ENCODE measurements around the gene TMEM63A.

The TMEM63A gene

DNA sequence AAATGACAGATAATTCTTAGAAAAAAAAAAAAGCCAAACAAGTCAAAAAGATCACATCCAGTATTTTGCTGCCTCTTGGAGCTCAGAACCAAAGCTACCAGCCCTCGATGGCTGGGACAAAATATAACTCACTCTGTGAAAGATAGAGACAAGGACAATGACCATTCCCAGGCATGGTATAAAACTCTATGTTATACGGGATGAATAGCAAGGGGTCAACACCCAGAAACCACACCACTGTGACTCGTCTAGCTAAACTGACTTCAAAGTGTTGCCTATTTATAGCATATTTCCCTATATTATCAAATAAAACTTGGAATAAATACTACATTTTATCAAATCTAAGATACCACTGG lies 10.1 kb downstream of the TMEM63A start:
- Histone ChIP-seq H3K4me3 (ENCODE audit: low read length) (no peak overlapping the region), H3K4me1 (ENCODE audit: control insufficient read depth, insufficient read depth, low read length) (peaks cover 3% of the 10 kb centered on the region), H3K9ac (ENCODE audit: low read length) (no peak overlapping the region), H3K27me3 (replicated peaks; ENCODE audit: control insufficient read depth, insufficient read depth, low read length) (no peaks in the 10 kb centered on the region), H3K9me3 (ENCODE audit: control insufficient read depth, low read length) (no peaks in the 10 kb centered on the region), H3K36me3 (ENCODE audit: control insufficient read depth, insufficient read depth, low read length, severe bottlenecking) (peaks cover 79% of the 10 kb centered on the region)
- no peak for DNase-seq (ENCODE audit: low read depth)

DNA sequence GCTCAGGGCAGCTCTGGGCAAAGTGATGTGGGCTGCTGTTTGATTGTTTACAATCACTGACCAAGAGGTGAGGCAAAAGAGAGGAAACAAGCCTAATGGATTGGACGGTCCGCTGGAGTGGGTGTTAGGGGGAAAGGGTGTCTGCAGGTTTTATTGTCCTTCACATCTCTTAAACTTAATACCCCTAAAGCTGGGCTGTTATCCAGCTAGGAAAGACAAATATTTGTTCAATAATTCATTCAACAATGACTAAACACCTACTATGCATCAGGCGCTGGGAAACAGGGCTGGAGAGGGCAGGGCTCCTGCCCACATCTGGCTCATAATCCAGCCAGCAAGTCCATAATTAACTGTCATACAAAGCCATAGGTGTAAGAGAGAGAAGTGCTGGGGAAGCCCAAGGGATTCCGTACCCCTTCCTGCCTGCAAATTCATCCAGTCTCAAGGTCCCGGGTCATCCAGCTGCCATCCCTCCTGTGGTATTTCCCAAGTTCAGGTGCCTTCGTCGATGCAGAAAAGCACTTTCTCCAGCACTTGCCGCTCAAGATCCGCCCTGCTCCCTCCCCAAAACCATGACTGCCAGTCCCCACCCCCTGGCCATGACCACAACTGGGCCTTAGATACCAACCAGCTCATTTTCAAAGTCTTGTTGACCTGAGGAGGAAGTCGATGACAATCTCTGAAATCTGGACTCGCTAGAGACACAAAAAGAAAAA lies 10.7 kb downstream of the TMEM63A start:
- Histone ChIP-seq H3K9ac (ENCODE audit: low read length) (no peak overlapping the region), H3K9me3 (ENCODE audit: control insufficient read depth, low read length) (no peaks in the 10 kb centered on the region), H3K36me3 (ENCODE audit: control insufficient read depth, insufficient read depth, low read length, severe bottlenecking) (peaks cover 81% of the 10 kb centered on the region), H3K4me3 (ENCODE audit: low read length) (no peak overlapping the region), H3K27me3 (replicated peaks; ENCODE audit: control insufficient read depth, insufficient read depth, low read length) (no peaks in the 10 kb centered on the region), H3K4me1 (ENCODE audit: control insufficient read depth, insufficient read depth, low read length) (no peaks in the 10 kb centered on the region)
- DNase-seq (ENCODE audit: low read depth): no peak

DNA sequence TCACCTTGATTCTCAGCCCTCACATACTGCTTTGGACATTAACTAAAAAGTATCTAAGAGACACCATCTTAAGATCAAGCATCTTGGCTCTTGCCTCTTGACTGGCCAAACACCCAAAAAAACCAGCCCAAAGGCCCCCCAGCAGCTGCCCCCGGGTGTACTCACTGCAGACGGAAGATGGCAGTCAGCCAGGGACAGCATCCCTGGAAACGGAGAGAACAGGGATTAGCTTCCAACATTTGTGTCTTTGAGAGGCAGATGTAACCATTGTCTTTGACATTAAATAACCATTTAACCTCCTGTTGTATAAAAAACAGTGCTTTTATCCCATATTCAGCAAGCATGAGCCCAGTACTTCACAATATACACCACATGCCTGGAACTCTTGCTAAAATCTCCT lies 11.3 kb downstream of the TMEM63A start:
- H3K4me1 ChIP-seq (ENCODE audit: control insufficient read depth, insufficient read depth, low read length): peaks cover 5% of the 10 kb centered on the region
- peaks cover 82% of the 10 kb centered on the region for H3K36me3 ChIP-seq (ENCODE audit: control insufficient read depth, insufficient read depth, low read length, severe bottlenecking)
- no peaks in the 10 kb centered on the region for H3K27me3 ChIP-seq (replicated peaks; ENCODE audit: control insufficient read depth, insufficient read depth, low read length)

DNA sequence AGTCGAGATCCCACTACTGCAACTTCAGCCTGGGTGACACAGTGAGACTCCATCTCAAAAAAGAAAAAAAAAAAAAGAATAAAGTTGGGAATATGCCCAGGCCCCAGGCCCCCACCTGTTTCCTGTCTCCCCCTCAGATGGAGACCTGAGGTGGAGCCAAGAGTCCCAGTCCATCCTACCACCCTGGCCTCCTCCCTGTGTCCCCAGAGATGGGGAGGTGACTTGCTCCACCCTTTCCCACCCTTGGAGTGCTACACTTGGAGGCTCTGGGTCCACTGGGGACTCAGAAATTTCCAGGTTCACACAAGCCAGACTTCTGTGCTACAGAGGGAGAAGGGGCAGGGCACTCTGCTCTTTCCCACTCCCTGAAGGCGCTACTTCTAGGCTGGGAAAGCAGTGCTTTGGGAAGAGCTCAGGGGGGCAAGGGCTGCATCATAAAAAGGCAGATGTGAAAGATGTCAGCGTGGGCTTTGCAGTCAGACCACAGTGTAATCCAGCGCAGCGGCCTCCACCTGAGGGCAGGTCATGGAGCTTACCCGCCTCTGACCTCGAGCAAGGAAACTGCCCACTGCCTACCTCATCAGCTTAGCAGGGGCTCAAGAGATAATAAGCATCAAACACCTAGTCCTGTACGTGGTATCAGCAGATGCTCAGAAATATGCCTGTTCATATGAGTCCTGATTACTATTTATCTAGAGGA lies 13.4 kb downstream of the TMEM63A start:
- no peak overlapping the region for H3K9ac ChIP-seq (ENCODE audit: low read length)
- H3K4me3 ChIP-seq (ENCODE audit: low read length): no peak overlapping the region
- no peak for DNase-seq (ENCODE audit: low read depth)
- H3K27me3 ChIP-seq (replicated peaks; ENCODE audit: control insufficient read depth, insufficient read depth, low read length): no peaks in the 10 kb centered on the region
- H3K9me3 ChIP-seq (ENCODE audit: control insufficient read depth, low read length): no peaks in the 10 kb centered on the region
- peaks cover 84% of the 10 kb centered on the region for H3K36me3 ChIP-seq (ENCODE audit: control insufficient read depth, insufficient read depth, low read length, severe bottlenecking)
- peaks cover 7% of the 10 kb centered on the region for H3K4me1 ChIP-seq (ENCODE audit: control insufficient read depth, insufficient read depth, low read length)

More for the DNA sequence above, 11.3 kb downstream of the TMEM63A start:
- no peak overlapping the region for H3K9ac ChIP-seq (ENCODE audit: low read length)
- DNase-seq (ENCODE audit: low read depth): no peak
- H3K4me3 ChIP-seq (ENCODE audit: low read length): no peak overlapping the region
- H3K9me3 ChIP-seq (ENCODE audit: control insufficient read depth, low read length): no peaks in the 10 kb centered on the region

DNA sequence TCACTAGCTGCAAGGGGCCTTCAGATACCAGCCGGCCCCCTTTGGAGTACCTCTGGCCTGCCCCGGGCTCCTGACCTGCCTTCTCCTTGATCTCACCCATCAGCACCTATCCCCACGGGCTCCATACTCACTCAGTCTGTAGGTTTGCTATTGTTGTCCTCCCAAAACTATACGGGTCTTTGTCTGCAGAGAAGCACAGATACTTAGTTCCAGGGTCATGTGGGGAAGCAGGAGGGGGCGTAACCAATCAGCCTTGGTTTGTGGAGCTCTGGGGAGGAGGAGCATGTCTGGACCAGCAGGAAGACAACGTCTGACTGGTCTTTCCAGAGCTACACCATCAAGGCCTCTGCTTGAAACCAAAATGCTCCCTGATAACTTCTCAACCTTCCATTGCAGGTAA lies 15.2 kb downstream of the TMEM63A start:
- Histone ChIP-seq H3K27me3 (replicated peaks; ENCODE audit: control insufficient read depth, insufficient read depth, low read length) (no peaks in the 10 kb centered on the region), H3K36me3 (ENCODE audit: control insufficient read depth, insufficient read depth, low read length, severe bottlenecking) (peaks cover 89% of the 10 kb centered on the region), H3K4me1 (ENCODE audit: control insufficient read depth, insufficient read depth, low read length) (peaks cover 7% of the 10 kb centered on the region), H3K9me3 (ENCODE audit: control insufficient read depth, low read length) (no peaks in the 10 kb centered on the region), H3K9ac (ENCODE audit: low read length) (no peak overlapping the region), H3K4me3 (ENCODE audit: low read length) (no peak overlapping the region)
- DNase-seq (ENCODE audit: low read depth): no peak

DNA sequence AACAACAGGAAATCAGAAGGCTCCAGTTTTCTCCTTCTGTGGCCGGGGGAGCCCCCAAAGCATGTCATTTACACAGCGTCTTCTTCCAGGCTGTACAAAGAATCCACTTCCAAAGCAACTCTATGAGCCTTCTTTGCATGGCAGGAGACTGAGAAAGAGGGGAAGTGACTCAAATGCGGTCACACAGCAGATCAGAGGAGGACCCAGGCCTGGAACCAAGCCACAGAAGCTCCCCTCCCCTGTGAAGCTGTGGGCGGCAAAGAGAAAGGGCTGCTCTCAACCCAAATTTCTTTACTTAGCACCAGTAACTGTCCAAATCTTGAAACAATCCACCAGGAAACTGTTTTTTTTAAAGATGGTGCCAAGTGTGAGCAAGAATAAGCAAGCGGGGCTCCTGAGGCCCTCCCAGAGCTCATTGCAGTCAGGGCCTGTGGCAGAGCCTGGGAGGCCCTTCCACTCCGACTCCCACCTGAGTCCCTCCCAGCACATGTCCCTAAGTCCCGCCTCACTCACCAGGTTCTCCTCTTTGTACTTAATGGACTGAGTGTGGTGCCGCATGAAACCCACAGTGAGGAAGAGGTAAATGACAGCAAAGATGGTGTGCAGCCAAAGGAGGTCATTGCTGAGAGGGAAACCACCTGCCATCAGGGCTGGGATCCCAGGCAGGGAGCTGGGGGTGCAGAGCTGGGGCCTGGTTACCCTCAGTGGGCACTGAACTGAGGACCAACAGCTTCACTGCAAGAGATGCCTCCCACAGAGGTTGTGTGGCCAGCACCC lies 15.9 kb downstream of the TMEM63A start:
- Histone ChIP-seq H3K36me3 (ENCODE audit: control insufficient read depth, insufficient read depth, low read length, severe bottlenecking) (peaks cover 89% of the 10 kb centered on the region), H3K4me3 (ENCODE audit: low read length) (no peak overlapping the region), H3K9ac (ENCODE audit: low read length) (no peak overlapping the region), H3K27me3 (replicated peaks; ENCODE audit: control insufficient read depth, insufficient read depth, low read length) (no peaks in the 10 kb centered on the region), H3K9me3 (ENCODE audit: control insufficient read depth, low read length) (no peaks in the 10 kb centered on the region), H3K4me1 (ENCODE audit: control insufficient read depth, insufficient read depth, low read length) (peaks cover 7% of the 10 kb centered on the region)
- no peak for DNase-seq (ENCODE audit: low read depth)

DNA sequence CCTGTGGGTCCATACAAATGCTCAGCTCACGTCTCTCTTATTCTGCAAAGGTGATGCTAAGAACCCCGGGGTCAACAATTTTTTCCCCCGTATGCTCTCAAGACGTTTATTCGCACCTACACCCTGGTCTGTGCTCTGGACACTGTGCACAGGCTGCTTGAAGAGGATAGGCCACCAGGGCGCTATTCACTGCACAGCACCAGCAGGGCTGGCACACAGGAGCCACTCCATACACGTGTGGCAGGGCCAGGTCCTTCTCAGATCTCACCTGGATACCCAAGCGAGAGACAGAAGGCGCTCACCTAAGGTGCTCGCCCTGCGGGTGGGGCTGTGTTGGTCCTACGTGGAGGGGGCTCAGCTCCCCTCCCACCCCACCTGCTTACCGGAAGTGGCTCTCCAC lies 16.7 kb downstream of the TMEM63A start:
- H3K9ac ChIP-seq (ENCODE audit: low read length): no peak overlapping the region
- no peaks in the 10 kb centered on the region for H3K9me3 ChIP-seq (ENCODE audit: control insufficient read depth, low read length)
- peaks cover 89% of the 10 kb centered on the region for H3K36me3 ChIP-seq (ENCODE audit: control insufficient read depth, insufficient read depth, low read length, severe bottlenecking)
- H3K4me3 ChIP-seq (ENCODE audit: low read length): no peak overlapping the region
- no peak for DNase-seq (ENCODE audit: low read depth)
- H3K27me3 ChIP-seq (replicated peaks; ENCODE audit: control insufficient read depth, insufficient read depth, low read length): no peaks in the 10 kb centered on the region
- peaks cover 7% of the 10 kb centered on the region for H3K4me1 ChIP-seq (ENCODE audit: control insufficient read depth, insufficient read depth, low read length)

DNA sequence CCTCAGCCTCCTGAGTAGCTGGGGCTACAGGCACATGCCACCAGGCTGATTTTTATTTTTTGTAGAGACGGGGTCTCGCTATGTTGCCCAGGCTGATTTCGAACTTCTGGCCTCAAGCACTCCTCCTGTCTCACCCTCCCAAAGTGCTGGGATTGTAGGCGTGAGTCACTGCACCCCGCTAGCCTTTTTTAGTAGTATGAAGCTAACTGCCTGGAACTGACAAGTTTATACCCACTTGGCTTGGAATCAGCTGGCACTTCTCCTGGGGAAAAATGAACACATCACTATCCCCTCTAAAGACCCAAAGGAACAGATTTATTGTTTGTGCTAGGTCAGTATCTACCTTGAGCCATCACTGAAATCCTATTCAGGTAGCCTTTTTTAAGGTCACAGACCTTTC lies 19.0 kb downstream of the TMEM63A start:
- no peak for DNase-seq (ENCODE audit: low read depth)
- Histone ChIP-seq H3K27me3 (replicated peaks; ENCODE audit: control insufficient read depth, insufficient read depth, low read length) (no peaks in the 10 kb centered on the region), H3K9ac (ENCODE audit: low read length) (no peak overlapping the region), H3K4me1 (ENCODE audit: control insufficient read depth, insufficient read depth, low read length) (peaks cover 7% of the 10 kb centered on the region), H3K4me3 (ENCODE audit: low read length) (no peak overlapping the region), H3K36me3 (ENCODE audit: control insufficient read depth, insufficient read depth, low read length, severe bottlenecking) (peaks cover 86% of the 10 kb centered on the region), H3K9me3 (ENCODE audit: control insufficient read depth, low read length) (no peaks in the 10 kb centered on the region)

DNA sequence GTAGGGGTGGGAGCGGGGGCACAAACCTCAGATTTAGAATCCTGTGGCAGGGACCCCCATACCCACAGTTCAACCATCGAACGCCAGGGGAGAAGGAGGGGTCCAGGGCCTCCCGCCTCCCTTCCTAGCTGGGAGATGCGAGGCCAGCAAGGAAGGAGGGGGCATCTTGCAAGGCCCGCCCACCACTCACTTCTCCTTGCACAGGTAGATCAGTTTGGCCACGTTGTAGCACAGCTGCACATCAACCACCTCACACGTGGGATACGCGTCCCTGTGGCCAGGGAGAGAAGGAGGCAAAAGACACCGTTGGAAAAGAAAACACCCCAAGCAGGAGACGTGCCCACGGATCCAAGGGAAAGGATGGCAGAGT lies 19.6 kb downstream of the TMEM63A start:
- Histone ChIP-seq H3K4me1 (ENCODE audit: control insufficient read depth, insufficient read depth, low read length) (peaks cover 7% of the 10 kb centered on the region), H3K27me3 (replicated peaks; ENCODE audit: control insufficient read depth, insufficient read depth, low read length) (no peaks in the 10 kb centered on the region), H3K4me3 (ENCODE audit: low read length) (no peak overlapping the region), H3K9me3 (ENCODE audit: control insufficient read depth, low read length) (no peaks in the 10 kb centered on the region), H3K36me3 (ENCODE audit: control insufficient read depth, insufficient read depth, low read length, severe bottlenecking) (peaks cover 84% of the 10 kb centered on the region), H3K9ac (ENCODE audit: low read length) (no peak overlapping the region)
- no peak for DNase-seq (ENCODE audit: low read depth)

DNA sequence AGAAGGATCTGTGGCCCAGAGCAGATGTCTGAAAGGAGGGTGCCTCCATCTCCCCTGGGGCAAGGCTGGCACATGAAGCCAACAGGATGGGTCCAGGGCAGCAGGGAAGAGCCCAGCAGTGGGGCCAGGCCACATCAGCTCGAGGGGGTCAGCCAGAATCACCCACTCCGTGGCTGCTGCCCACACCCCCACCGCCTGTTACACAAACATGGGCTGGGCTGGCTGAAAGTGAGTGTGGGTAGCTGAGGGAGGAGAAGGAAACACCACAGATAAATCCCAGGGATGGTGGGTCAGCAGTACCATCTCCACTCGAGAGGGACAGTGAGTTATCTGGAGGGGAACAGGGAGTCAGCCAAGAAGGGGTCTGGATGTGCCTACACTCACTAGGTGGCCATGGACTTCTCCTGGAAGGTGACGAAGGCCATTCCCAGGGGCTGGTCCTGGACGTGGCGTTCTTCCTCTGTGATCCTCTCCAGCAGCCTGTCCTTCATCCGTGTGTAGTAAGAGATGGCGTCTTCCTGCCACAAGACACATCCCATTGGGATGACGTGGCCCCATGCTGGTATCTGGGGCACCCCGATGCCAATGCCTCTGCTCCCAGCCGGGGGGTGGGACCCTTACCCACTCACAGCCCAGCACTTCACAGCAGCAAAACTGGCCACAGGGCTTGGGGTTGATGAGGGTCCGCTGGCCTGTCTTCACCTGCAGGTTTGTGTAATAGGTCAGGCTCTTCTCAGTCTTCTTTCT lies 20.2 kb downstream of the TMEM63A start:
- H3K4me3 ChIP-seq (ENCODE audit: low read length): no peak overlapping the region
- no peak overlapping the region for H3K9ac ChIP-seq (ENCODE audit: low read length)
- peaks cover 7% of the 10 kb centered on the region for H3K4me1 ChIP-seq (ENCODE audit: control insufficient read depth, insufficient read depth, low read length)
- no peaks in the 10 kb centered on the region for H3K27me3 ChIP-seq (replicated peaks; ENCODE audit: control insufficient read depth, insufficient read depth, low read length)
- DNase-seq (ENCODE audit: low read depth): no peak
- peaks cover 84% of the 10 kb centered on the region for H3K36me3 ChIP-seq (ENCODE audit: control insufficient read depth, insufficient read depth, low read length, severe bottlenecking)
- no peaks in the 10 kb centered on the region for H3K9me3 ChIP-seq (ENCODE audit: control insufficient read depth, low read length)

DNA sequence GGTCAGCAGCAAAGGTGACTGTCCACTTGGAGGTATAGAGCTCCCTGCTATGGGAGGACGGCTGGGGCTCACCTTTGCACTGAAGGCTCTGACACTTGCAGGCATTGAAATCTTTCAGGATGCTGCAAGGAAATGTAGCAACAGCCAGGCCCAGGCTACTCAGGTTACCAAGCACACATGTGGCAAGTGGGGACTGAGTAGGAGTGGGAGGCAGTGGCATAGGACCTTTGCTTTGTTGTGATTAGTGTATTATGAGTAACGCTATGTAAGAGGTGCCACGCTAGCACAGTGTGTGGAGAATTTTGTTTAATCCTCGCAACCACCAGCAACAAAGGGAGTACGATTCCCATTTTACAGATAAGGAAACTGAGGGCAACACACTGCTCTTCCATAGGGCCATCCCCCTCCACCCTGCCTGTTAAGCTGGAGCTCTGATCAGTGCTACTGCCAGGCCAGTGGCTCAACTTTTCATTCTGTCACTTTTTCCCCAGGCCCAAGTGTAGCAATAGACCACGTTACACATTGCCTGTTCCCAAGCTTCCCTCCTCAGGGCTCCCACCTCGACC lies 21.2 kb downstream of the TMEM63A start:
- Histone ChIP-seq H3K4me1 (ENCODE audit: control insufficient read depth, insufficient read depth, low read length) (peaks cover 2% of the 10 kb centered on the region), H3K9me3 (ENCODE audit: control insufficient read depth, low read length) (no peaks in the 10 kb centered on the region), H3K9ac (ENCODE audit: low read length) (no peak overlapping the region), H3K4me3 (ENCODE audit: low read length) (no peak overlapping the region), H3K27me3 (replicated peaks; ENCODE audit: control insufficient read depth, insufficient read depth, low read length) (no peaks in the 10 kb centered on the region), H3K36me3 (ENCODE audit: control insufficient read depth, insufficient read depth, low read length, severe bottlenecking) (peaks cover 83% of the 10 kb centered on the region)
- DNase-seq (ENCODE audit: low read depth): no peak
